GM23248 (cell line): ENCODE data around the gene SYNE2.

Experiments used
- EZH2 ChIP-seq: fragments of 200-600 bp; sonication (generic); IDR thresholded peaks from 2 replicates; pipeline ENCODE4 v1.6.1; 2018; ENCODE audit warnings: antibody characterized with exemption, mild to moderate bottlenecking; ENCODE audit not compliant: insufficient read depth, poor library complexity, severe bottlenecking
- EZH2phosphoT487 ChIP-seq: fragments of 200-600 bp; sonication (generic); IDR thresholded peaks from 2 replicates; pipeline ENCODE4 v1.6.1; 2018; ENCODE audit warnings: antibody characterized with exemption, moderate library complexity, mild to moderate bottlenecking, low read depth; ENCODE audit not compliant: insufficient read depth

- no peak for TF ChIP-seq EZH2phosphoT487
- no peak for TF ChIP-seq EZH2
Observed at GRCh38 chr14:64225151-64225757, 372.4 kb downstream of the SYNE2 start.
